Left lung (tissue), 10 donors: ENCODE data around the gene ODR4. TPM values are rescaled to one million over a fixed set of nuclear protein-coding genes. Genes with fewer than 3 reads are reported as not detected.
"Not testable (repeated sequence)": the region's sequence is repeated elsewhere in the genome, so short reads cannot be mapped to it uniquely, and the experiment has no call there.

Source experiments
- ATAC-seq: fragments of 200-7000 bp; cut with Tn5 transposase; one replicate; pipeline ENCODE4 v1.9.1; 2020; ENCODE audit warnings: moderate library complexity
- DNase-seq, 4 donors: peaks; one replicate each; pipeline ENCODE4 v3.0.0-alpha.2; 2013 to 2020
- H3K27ac ChIP-seq, 2 donors: fragments of 200-600 bp; sonication (generic) in 1 of 2; one replicate each; pipeline versions ENCODE4 v1.5.0 to v1.8.0; 2020 to 2021
- H3K27me3 ChIP-seq, 2 donors: fragments of 200-600 bp; sonication (generic) in 1 of 2; one replicate each; pipeline versions ENCODE4 v1.5.0 to v1.8.0; 2020 to 2021
- H3K36me3 ChIP-seq, 2 donors: fragments of 200-600 bp; sonication (generic) in 1 of 2; one replicate each; pipeline versions ENCODE4 v1.5.0 to v1.8.0; 2020 to 2021
- H3K4me1 ChIP-seq, 2 donors: fragments of 200-600 bp; one replicate each; pipeline ENCODE4 v1.8.0; 2021
- H3K4me3 ChIP-seq, 2 donors: fragments of 200-600 bp; sonication (generic) in 1 of 2; one replicate each; pipeline versions ENCODE4 v1.5.0 to v1.8.0; 2020 to 2021; ENCODE audit warnings: mild to moderate bottlenecking in 1 of 2
- H3K9me3 ChIP-seq, 2 donors: fragments of 200-600 bp; sonication (generic) in 1 of 2; one replicate each; pipeline versions ENCODE4 v1.5.0 to v1.8.0; 2020 to 2021
- CTCF ChIP-seq, 2 donors: fragments of 200-600 bp; sonication (generic) in 1 of 2; IDR thresholded peaks; one replicate each; pipeline versions ENCODE4 v1.5.0 to v1.8.0; 2021; ENCODE audit warnings: antibody characterized with exemption in 2 of 2
- intact Hi-C, 2 donors: fragments of 100-400 bp; cut with DNase I; formaldehyde crosslinking; loops; one replicate each; pipeline versions ENCODE4 v1.11.2 to v1.14.2; 2022
- polyA plus RNA-seq, 6 donors: library from polyadenylated mRNA; unstranded; fragments of 120-200 nt; gene quantifications; one replicate each; pipeline ENCODE4 v1.2.1, GENCODE V29; 2013; ENCODE audit not compliant: insufficient read length in 6 of 6
- total RNA-seq, 2 donors: library from RNA; stranded (reverse); fragmentation: NEBNext Ultra II Directional; extraction: Animal tissue kit (Norgen Biotek cat#: 25700); gene quantifications; one replicate each; pipeline ENCODE4 v1.2.1, GENCODE V29; 2021
- donor health status: DM: no; HTN: yes; CAD: no.
- donor health status: DM: no; HTN: no; CAD: no.

Gene ODR4
- total and polyA plus RNA-seq, 8 donors: 22.5 to 37.6 (median 32.1) TPM

- Histone ChIP-seq H3K9me3 (no peaks in the 10 kb centered on the region), H3K4me3 (no peak overlapping the region), H3K4me1 (no peaks in the 10 kb centered on the region), H3K36me3 (peaks cover 3 to 100% of the 10 kb centered on the region in 2 donors), H3K27me3 (no peaks in the 10 kb centered on the region), H3K27ac (no peak overlapping the region)
- no peak for TF ChIP-seq CTCF (IDR thresholded peaks at IDR 0.05)
- intact Hi-C loops: no loop called here
- no peak for ATAC-seq
- no peak for DNase-seq
Observed at GRCh38 chr1:186337554-186337953, 38.1 kb upstream of the ODR4 start.

GRCh38 chr1:186340772-186341171, 34.9 kb upstream of the ODR4 start:
- no peak overlapping the region for H3K4me3 ChIP-seq
- no peak for TF ChIP-seq CTCF (IDR thresholded peaks at IDR 0.05)
- ATAC-seq (no peak), DNase-seq (no peak)
- H3K36me3 ChIP-seq: peaks cover 3 to 100% of the 10 kb centered on the region in 2 donors
- no peaks in the 10 kb centered on the region for H3K27me3 ChIP-seq
- intact Hi-C loops: no loop called here
- no peaks in the 10 kb centered on the region for H3K4me1 ChIP-seq
- no peaks in the 10 kb centered on the region for H3K9me3 ChIP-seq
- no peak overlapping the region for H3K27ac ChIP-seq

GRCh38 chr1:186347837-186348691, 27.6 kb upstream of the ODR4 start:
- H3K9me3 ChIP-seq, DNase-seq, H3K4me1 ChIP-seq, intact Hi-C loops, H3K27me3 ChIP-seq, H3K27ac ChIP-seq, ATAC-seq, H3K4me3 ChIP-seq: not testable (repeated sequence)
- H3K36me3 ChIP-seq: peaks cover 0 to 100% of the 10 kb centered on the region in 2 donors

GRCh38 chr1:186374303-186375151, 1.1 kb upstream of the ODR4 start:
- DNase-seq: peak in 1 of 4 donors; percentile 32
- ATAC-seq: peak; percentile 11

GRCh38 chr1:186375929-186376319, 286 bp downstream of the ODR4 start:
- DNase-seq (no peak), ATAC-seq (peak; percentile 31)
- H3K27me3 ChIP-seq: no peaks in the 10 kb centered on the region
- intact Hi-C loops: no loop called here
- no peak for TF ChIP-seq CTCF (IDR thresholded peaks at IDR 0.05)
- peak overlapping the region; percentile 81 to 93 for H3K4me3 ChIP-seq
- peaks cover 7 to 53% of the 10 kb centered on the region in 2 donors for H3K4me1 ChIP-seq
- peak overlapping the region; percentile 96 to 97 for H3K27ac ChIP-seq
- H3K9me3 ChIP-seq: no peaks in the 10 kb centered on the region
- peaks cover 0 to 28% of the 10 kb centered on the region in 2 donors for H3K36me3 ChIP-seq

More at GRCh38 chr1:186374303-186375151, 1.1 kb upstream of the ODR4 start:
- Histone ChIP-seq H3K36me3 (peaks cover 0 to 34% of the 10 kb centered on the region in 2 donors), H3K9me3 (no peaks in the 10 kb centered on the region), H3K27ac (peak overlapping the region; percentile 96 to 97), H3K4me1 (peaks cover 7 to 53% of the 10 kb centered on the region in 2 donors), H3K27me3 (no peaks in the 10 kb centered on the region), H3K4me3 (peak overlapping the region; percentile 81 to 93)
- no peak for TF ChIP-seq CTCF (IDR thresholded peaks at IDR 0.05)
- intact Hi-C loops: no loop called here
